ENCODE data around the gene SLC39A8. TPM values are rescaled to one million over a fixed set of nuclear protein-coding genes. Genes with fewer than 3 reads are reported as not detected.

SLC39A8 gene
- 14.1 and 15.5 TPM in 2 replicates for total RNA-seq (2022)
- percentile 60 among the genes with signal in this experiment for Bru-seq, nascent RNA
- BruChase-seq, experiment 1, labeled RNA remaining after a 2-hour chase: percentile 56 among the genes with signal in this experiment
- percentile 62 among the genes with signal in this experiment for BruChase-seq, experiment 2, labeled RNA remaining after a 6-hour chase
- long read RNA-seq, transcript SLC39A8-201 (9 exons, 3,144 nt): minor isoform, 14 of 68 reads
- long read RNA-seq, transcript SLC39A8-202 (8 exons, 3,238 nt): major isoform, 48 of 68 reads
- long read RNA-seq, partial matches to known transcripts: 2 of 68 reads
- long read RNA-seq, other reads (novel, unspliced or antisense): 4 of 68 reads

DNA sequence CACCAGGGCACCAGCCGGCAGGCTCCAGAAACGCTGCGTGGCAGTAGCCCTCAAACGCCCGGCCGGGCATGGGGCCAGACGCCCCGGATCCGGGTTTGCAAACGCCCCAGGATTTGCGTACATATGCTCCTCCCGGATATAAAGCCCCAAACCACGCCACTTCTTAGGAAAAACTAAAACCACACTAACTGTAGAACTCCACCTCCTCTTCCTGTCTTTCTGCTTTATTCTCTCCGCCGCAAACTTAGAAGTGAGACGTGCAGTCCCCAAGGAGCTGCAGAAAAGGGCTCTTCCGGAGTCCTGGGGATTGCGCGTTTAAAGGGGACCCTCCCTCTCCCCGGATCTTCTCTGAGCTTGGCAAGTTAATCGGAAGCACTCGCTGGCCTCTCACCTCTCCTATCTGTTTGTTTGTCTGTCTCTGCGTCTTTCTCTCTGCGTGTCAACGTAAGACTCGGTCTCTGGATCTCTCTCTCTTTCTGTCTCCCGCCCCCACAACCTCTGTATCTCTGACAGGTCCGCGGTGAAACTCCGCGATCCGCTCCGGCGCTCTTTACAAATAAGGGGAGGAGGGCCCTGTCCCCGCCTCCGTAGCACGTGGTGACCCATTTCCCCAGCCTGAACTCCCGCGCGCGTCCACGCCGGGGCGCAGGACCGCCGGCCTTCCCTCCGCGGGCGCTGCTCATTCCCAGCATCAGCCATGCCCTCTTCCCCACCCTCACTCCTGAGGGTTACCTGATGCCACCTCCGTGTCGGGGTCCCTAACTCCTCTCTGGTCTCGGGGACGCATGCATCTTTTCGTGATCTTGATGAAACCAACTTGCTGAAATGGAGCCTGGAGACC lies at the start of gene SLC39A8:
Gene SLC39A8, minus strand, starts transcription at position 529 of the 841 bp plus-strand sequence. CDS start 820 bp downstream, outside the sequence.
- BruUV-seq (replicated peaks): TSS peak; percentile 63
- Histone ChIP-seq H3K36me3 (ENCODE audit: control insufficient read depth, insufficient read depth, low read length) (no peaks in the 10 kb centered on the region), H3K4me1 (peaks cover 19% of the 10 kb centered on the region; the same call in 1 of the 2 replicates), H3K4me3 (ENCODE audit: low read depth, low read length) (peak within 1 kb of the TSS; percentile 42), H3K27me3 (replicated peaks; ENCODE audit: control insufficient read depth, insufficient read depth, low read length) (no peaks in the 10 kb centered on the region; the same call in 1 of the 2 replicates), H3K9me3 (no peaks in the 10 kb centered on the region)
- POLR2A ChIA-PET: interaction anchor here (0.5 kb wide), 1 partner anchor 16 kb away, joined by 10 read pairs; no protein-coding TSS in a partner anchor
- intact Hi-C loops (cut with micrococcal nuclease; ENCODE audit: unreplicated experiment): loop anchor here (1.0 to 10.0 kb wide), 6 partner anchors 36 to 750 kb away; partner anchors contain the start of genes BDH2, NFKB1 and SLC9B1
- Mint-ChIP-seq H3K4me3 (ENCODE audit: unreplicated experiment) (peak within 1 kb of the TSS; percentile 81), H3K9me3 (ENCODE audit: unreplicated experiment) (no peaks in the 10 kb centered on the region), H3K27ac (ENCODE audit: unreplicated experiment) (peak within 1 kb of the TSS; percentile 45), H3K4me1 (ENCODE audit: low read depth, unreplicated experiment) (peaks cover 9% of the 10 kb centered on the region), H3K27me3 (ENCODE audit: insufficient read depth, unreplicated experiment) (peaks cover 7% of the 10 kb centered on the region), H3K36me3 (ENCODE audit: insufficient read depth, unreplicated experiment) (no peaks in the 10 kb centered on the region)
- CTCF ChIA-PET: interaction anchor here (2.3 kb wide), 1 partner anchor 86 kb away, joined by 13 read pairs; no protein-coding TSS in a partner anchor
- peak; percentile 85 to 90 for DNase-seq
- TF ChIP-seq CTCF (IDR thresholded peaks at IDR 0.05; ENCODE audit: insufficient read depth in 1 of 2, low read depth in 1 of 2, low read length in 1 of 2, severe bottlenecking in 1 of 2, unreplicated experiment in 1 of 2): peak; percentile 73

DNA sequence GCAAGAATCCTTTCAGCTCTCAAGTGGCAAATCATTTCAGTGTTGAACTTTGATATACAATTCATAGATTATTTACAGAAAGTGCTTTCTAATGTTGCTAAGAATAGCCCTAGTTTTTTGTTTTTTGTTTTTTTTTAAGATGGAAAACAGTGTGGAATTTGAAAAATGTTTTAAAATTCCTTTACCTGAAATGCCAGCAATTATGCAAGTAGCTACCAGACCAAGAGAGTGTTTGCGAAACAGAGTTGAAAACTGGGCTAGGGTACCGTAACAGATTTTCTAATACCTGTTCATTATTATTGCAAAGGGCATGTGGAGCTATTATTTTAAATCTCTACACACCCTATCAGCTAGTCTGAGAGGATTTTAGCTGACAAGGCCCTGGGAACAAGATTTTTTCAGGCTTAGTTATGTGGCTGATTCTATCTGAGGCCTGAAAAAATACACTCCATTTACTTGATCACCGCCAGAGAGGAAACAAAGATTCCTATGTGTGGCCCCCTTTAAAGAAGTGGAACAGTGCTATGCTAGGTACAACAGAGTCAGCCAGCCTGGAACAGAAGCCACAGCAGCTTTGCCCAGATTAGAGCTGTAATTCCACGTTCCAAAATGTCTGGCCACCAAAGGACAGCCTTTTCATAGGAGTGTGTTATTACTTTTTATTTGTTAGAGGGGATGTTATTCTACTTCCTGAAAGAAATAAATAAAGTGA lies 46.9 kb upstream of the SLC39A8 start:
- Histone ChIP-seq H3K4me3 (ENCODE audit: low read depth, low read length) (no peak overlapping the region), H3K36me3 (ENCODE audit: control insufficient read depth, insufficient read depth, low read length) (no peaks in the 10 kb centered on the region), H3K27me3 (replicated peaks; ENCODE audit: control insufficient read depth, insufficient read depth, low read length) (no peaks in the 10 kb centered on the region), H3K4me1 (no peaks in the 10 kb centered on the region), H3K9me3 (no peaks in the 10 kb centered on the region)
- intact Hi-C loops (cut with micrococcal nuclease; ENCODE audit: unreplicated experiment): no loop called here
- no peak for DNase-seq
- Mint-ChIP-seq H3K4me3 (ENCODE audit: unreplicated experiment) (no peak overlapping the region), H3K27me3 (ENCODE audit: insufficient read depth, unreplicated experiment) (peaks cover 7% of the 10 kb centered on the region), H3K4me1 (ENCODE audit: low read depth, unreplicated experiment) (peaks cover 7% of the 10 kb centered on the region), H3K36me3 (ENCODE audit: insufficient read depth, unreplicated experiment) (no peaks in the 10 kb centered on the region), H3K27ac (ENCODE audit: unreplicated experiment) (no peak overlapping the region), H3K9me3 (ENCODE audit: unreplicated experiment) (peaks cover 8% of the 10 kb centered on the region)
- ChIA-PET POLR2A (no interaction called here), CTCF (interaction anchor here (0.6 kb wide), 1 partner anchor 39 kb away, joined by 3 read pairs; no protein-coding TSS in a partner anchor)
- no peak for TF ChIP-seq CTCF (IDR thresholded peaks at IDR 0.05; ENCODE audit: insufficient read depth in 1 of 2, low read depth in 1 of 2, low read length in 1 of 2, severe bottlenecking in 1 of 2, unreplicated experiment in 1 of 2)
- BruUV-seq (replicated peaks): no TSS peak

DNA sequence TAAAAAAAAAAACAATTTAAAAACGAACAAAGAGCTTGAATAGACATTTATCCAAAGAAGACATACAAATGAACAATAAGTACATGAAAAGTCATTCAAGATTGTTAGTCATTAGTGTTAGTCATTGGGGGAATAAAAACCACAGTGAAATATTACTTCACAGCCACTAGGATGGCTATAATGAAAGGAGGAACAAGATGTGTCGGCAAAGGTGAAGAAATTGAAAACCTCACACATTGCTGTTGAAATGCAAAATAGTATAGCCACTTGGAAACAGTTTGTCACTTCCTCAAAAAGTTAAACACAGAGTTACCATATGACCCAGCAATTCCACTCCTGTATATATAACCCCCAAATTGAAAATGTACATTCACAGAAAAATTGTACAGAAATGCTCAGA lies 45.2 kb upstream of the SLC39A8 start:
- Mint-ChIP-seq H3K4me1 (ENCODE audit: low read depth, unreplicated experiment) (peaks cover 7% of the 10 kb centered on the region), H3K9me3 (ENCODE audit: unreplicated experiment) (peaks cover 8% of the 10 kb centered on the region), H3K4me3 (ENCODE audit: unreplicated experiment) (no peak overlapping the region), H3K27ac (ENCODE audit: unreplicated experiment) (no peak overlapping the region), H3K27me3 (ENCODE audit: insufficient read depth, unreplicated experiment) (peaks cover 9% of the 10 kb centered on the region), H3K36me3 (ENCODE audit: insufficient read depth, unreplicated experiment) (no peaks in the 10 kb centered on the region)
- H3K36me3 ChIP-seq (ENCODE audit: control insufficient read depth, insufficient read depth, low read length): no peaks in the 10 kb centered on the region
- no peaks in the 10 kb centered on the region for H3K9me3 ChIP-seq
- DNase-seq: no peak
- H3K4me3 ChIP-seq (ENCODE audit: low read depth, low read length): no peak overlapping the region
- intact Hi-C loops (cut with micrococcal nuclease; ENCODE audit: unreplicated experiment): no loop called here
- ChIA-PET POLR2A (no interaction called here), CTCF (no interaction called here)
- BruUV-seq (replicated peaks): no TSS peak
- no peaks in the 10 kb centered on the region for H3K4me1 ChIP-seq
- H3K27me3 ChIP-seq (replicated peaks; ENCODE audit: control insufficient read depth, insufficient read depth, low read length): no peaks in the 10 kb centered on the region
- no peak for TF ChIP-seq CTCF (IDR thresholded peaks at IDR 0.05; ENCODE audit: insufficient read depth in 1 of 2, low read depth in 1 of 2, low read length in 1 of 2, severe bottlenecking in 1 of 2, unreplicated experiment in 1 of 2)

Measured in Caco-2 (cell line).